B cell (primary cell): ENCODE data around the gene SH3TC1. TPM values are rescaled to one million over a fixed set of nuclear protein-coding genes. Genes with fewer than 3 reads are reported as not detected.

ENCODE experiments used
- ATAC-seq: fragments of 200-7000 bp; cut with Tn5 transposase; one replicate; pipeline ENCODE4 v1.10.0; 2021; ENCODE audit warnings: low read depth, mild to moderate bottlenecking, moderate number of reproducible peaks, moderate library complexity
- CTCF ChIA-PET: fragments of 350-600 bp; sonication (Branson Sonifier 250); formaldehyde crosslinking; loops from one replicate; lab custom pipeline; 2021; ENCODE audit warnings: antibody characterized with exemption, inconsistent platforms; lab: Charles Lee
- POLR2A ChIA-PET: fragments of 350-600 bp; sonication (Branson Sonifier 250); formaldehyde crosslinking; loops from one replicate; lab custom pipeline; 2021; ENCODE audit warnings: antibody characterized with exemption; lab: Charles Lee
- DNase-seq: peaks from one replicate; pipeline ENCODE4 v3.0.0; 2013
- H2AFZ ChIP-seq: 2 replicates; pipeline ENCODE4 v1.6.1; 2012; ENCODE audit warnings: mild to moderate bottlenecking, low read depth, low read length; ENCODE audit not compliant: insufficient read depth, poor library complexity, severe bottlenecking
- H3K27ac ChIP-seq, 2 donors: 1 replicate in 1 of 2; 2 replicates in 1 of 2; pipeline ENCODE4 v1.5.1; 2012 to 2013; ENCODE audit warnings: low read length in 2 of 2, mild to moderate bottlenecking in 2 of 2, moderate library complexity in 1 of 2
- H3K27me3 ChIP-seq, 4 experiments: fragments of 200-600 bp in 1 of 4; sonication (generic) in 1 of 4; replicated peaks in 1 of 4; 1 replicate in 2 of 4; 2 replicates in 2 of 4; pipeline versions ENCODE4 v1.6.1 to v1.7.0; 2013 to 2016; ENCODE audit warnings: low read length in 3 of 4, mild to moderate bottlenecking in 2 of 4, mixed read lengths in 1 of 4, moderate library complexity in 1 of 4; ENCODE audit not compliant: insufficient read depth in 4 of 4, control insufficient read depth in 3 of 4; ENCODE audit errors: control extremely low read depth in 1 of 4
- H3K36me3 ChIP-seq, 2 experiments: replicated peaks in 1 of 2; 1 replicate in 1 of 2; 2 replicates in 1 of 2; pipeline versions ENCODE4 v1.6.1 to v1.7.1; 2013; ENCODE audit warnings: low read length in 1 of 2; ENCODE audit not compliant: insufficient read depth in 2 of 2, control insufficient read depth in 1 of 2; ENCODE audit errors: control extremely low read depth in 1 of 2, extremely low read depth in 1 of 2
- H3K4me1 ChIP-seq, 2 donors: fragments of 200-600 bp in 1 of 2; sonication (generic) in 1 of 2; 1 replicate in 1 of 2; 2 replicates in 1 of 2; pipeline versions ENCODE4 v1.5.1 to v1.6.1; 2013 to 2017; ENCODE audit warnings: low read length in 2 of 2; ENCODE audit not compliant: control insufficient read depth in 2 of 2, insufficient read depth in 2 of 2
- H3K4me2 ChIP-seq: replicated peaks from 2 replicates; pipeline ENCODE3; 2012; ENCODE audit warnings: mild to moderate bottlenecking, low read depth, low read length; ENCODE audit not compliant: poor library complexity, severe bottlenecking
- H3K4me3 ChIP-seq, 5 experiments: fragments of 200-600 bp in 1 of 5; sonication (generic) in 1 of 5; 1 replicate in 3 of 5; 2 replicates in 2 of 5; pipeline versions ENCODE4 v1.5.1 to v1.7.0; 2011 to 2016; ENCODE audit warnings: low read length in 4 of 5, mild to moderate bottlenecking in 4 of 5, low read depth in 2 of 5, control low read depth in 1 of 5, moderate library complexity in 1 of 5; ENCODE audit not compliant: insufficient read depth in 1 of 5; ENCODE audit errors: control extremely low read depth in 1 of 5, extremely low read depth in 1 of 5
- H3K79me2 ChIP-seq: fragments of 200-600 bp; sonication (generic); one replicate; pipeline ENCODE4 v1.6.0; 2016; ENCODE audit warnings: low read length; ENCODE audit not compliant: control insufficient read depth, insufficient read depth
- H3K9ac ChIP-seq: fragments of 200-600 bp; sonication (generic); 2 replicates; pipeline ENCODE4 v1.6.1; 2017; ENCODE audit warnings: mild to moderate bottlenecking, low read length, moderate library complexity
- H3K9me3 ChIP-seq, 3 donors: one replicate each; pipeline versions ENCODE4 v1.6.1 to v1.7.1; 2013; ENCODE audit warnings: low read length in 2 of 3; ENCODE audit not compliant: control insufficient read depth in 2 of 3, insufficient read depth in 1 of 3; ENCODE audit errors: control extremely low read depth in 1 of 3
- H4K20me1 ChIP-seq: 2 replicates; pipeline ENCODE4 v1.6.0; 2012; ENCODE audit warnings: mild to moderate bottlenecking, low read length; ENCODE audit not compliant: insufficient read depth, control insufficient read depth, poor library complexity, severe bottlenecking
- H3K27ac Mint-ChIP-seq: one replicate; pipeline ENCODE4 v1.8.0; 2021; ENCODE audit warnings: mixed read lengths
- H3K27me3 Mint-ChIP-seq: one replicate; pipeline ENCODE4 v1.8.0; 2021; ENCODE audit warnings: mixed read lengths
- H3K4me1 Mint-ChIP-seq: one replicate; pipeline ENCODE4 v1.8.0; 2021; ENCODE audit warnings: mixed read lengths
- H3K4me3 Mint-ChIP-seq: one replicate; pipeline ENCODE4 v1.8.0; 2021; ENCODE audit warnings: mixed read lengths
- H3K9me3 Mint-ChIP-seq: one replicate; pipeline ENCODE4 v1.8.0; 2022; ENCODE audit warnings: mixed read lengths; ENCODE audit not compliant: insufficient read depth
- CTCF ChIP-seq: fragments of 200-600 bp; IDR thresholded peaks from one replicate; pipeline ENCODE4 v1.8.0; 2022; ENCODE audit warnings: antibody characterized with exemption, mild to moderate bottlenecking
- EZH2 ChIP-seq: IDR thresholded peaks from 2 replicates; pipeline ENCODE4 v1.6.1; 2012; ENCODE audit warnings: borderline replicate concordance, low read depth, mild to moderate bottlenecking, moderate library complexity, low read length; ENCODE audit not compliant: insufficient read depth, poor library complexity, severe bottlenecking
- WGBS: methylation state at CpG from one replicate; pipeline ENCODE4 v1.1.5; 2013; ENCODE audit warnings: missing lambda C conversion rate; ENCODE audit not compliant: insufficient coverage; 5-methylcytosine and 5-hydroxymethylcytosine counted together
- intact Hi-C: fragments of 100-400 bp; cut with micrococcal nuclease; formaldehyde crosslinking; loops from one replicate; pipeline ENCODE4 v1.10.0; 2022
- polyA plus RNA-seq: library from polyadenylated mRNA; depleted of rRNA; stranded (reverse); fragments of >200 nt; gene quantifications from 2 replicates; pipeline ENCODE4 v1.2.3, GENCODE V29; 2012
- total RNA-seq, 2 donors: library from RNA; stranded (reverse); fragments of 120-200 nt in 1 of 2; gene quantifications; 1 replicate in 1 of 2; 2 replicates in 1 of 2; pipeline versions ENCODE4 v1.2.3 to v1.2.4, GENCODE V29; 2013 to 2022

SH3TC1 gene
- total and polyA plus RNA-seq, 2 donors (not counting 1 experiment from before 2014, with no cell fraction given), result 63.8 to 388 TPM

GRCh38 chr4:8257854-8258253, 58.8 kb downstream of the SH3TC1 start:
- CTCF ChIA-PET, result interaction anchor here (1.1 to 2.0 kb wide), 2 partner anchors 9 to 16 kb away, joined by 5 to 6 read pairs; no protein-coding TSS in a partner anchor
- intact Hi-C loops, result no loop called here
- H3K36me3 ChIP-seq, result no peaks in the 10 kb centered on the region
- no peak overlapping the region for H3K4me2 ChIP-seq
- H3K27me3 ChIP-seq, result peaks cover 0 to 8% (median 0%) of the 10 kb centered on the region in 4 experiments
- H3K9ac ChIP-seq, result no peak overlapping the region
- H3K27ac ChIP-seq, result no peak overlapping the region
- H2AFZ ChIP-seq, result no peak overlapping the region
- Mint-ChIP-seq H3K4me3 (no peak overlapping the region), H3K9me3 (no peaks in the 10 kb centered on the region), H3K27me3 (peaks cover 9% of the 10 kb centered on the region), H3K27ac (no peak overlapping the region), H3K4me1 (no peaks in the 10 kb centered on the region)
- POLR2A ChIA-PET, result no interaction called here
- no peaks in the 10 kb centered on the region for H3K4me1 ChIP-seq
- WGBS, result 63% methylated on average over 3 of the region's 4 CpGs
- no peaks in the 10 kb centered on the region for H3K79me2 ChIP-seq
- no peaks in the 10 kb centered on the region for H4K20me1 ChIP-seq
- ATAC-seq (no peak), DNase-seq (no peak)
- H3K4me3 ChIP-seq, result no peak overlapping the region
- peaks cover 0 to 3% (median 0%) of the 10 kb centered on the region in 3 donors for H3K9me3 ChIP-seq
- TF ChIP-seq CTCF (no peak), EZH2 (no peak)

- H3K9me3 Mint-ChIP-seq, result no peaks in the 10 kb centered on the region
- no peak for DNase-seq
- peaks cover 0 to 3% (median 0%) of the 10 kb centered on the region in 3 donors for H3K9me3 ChIP-seq
- no peak overlapping the region for H3K4me3 ChIP-seq
- WGBS, result 35% methylated on average over 10 of the region's 13 CpGs
- H3K4me1 Mint-ChIP-seq, result no peaks in the 10 kb centered on the region
- intact Hi-C loops, result no loop called here
- ChIA-PET POLR2A (no interaction called here), CTCF (interaction anchor here (2.0 kb wide), 1 partner anchor 8 kb away, joined by 6 read pairs; no protein-coding TSS in a partner anchor)
- no peak overlapping the region for H2AFZ ChIP-seq
- no peak for ATAC-seq
- peaks cover 0 to 8% (median 0%) of the 10 kb centered on the region in 4 experiments for H3K27me3 ChIP-seq
- H3K4me3 Mint-ChIP-seq, result no peak overlapping the region
- H3K27ac Mint-ChIP-seq, result no peak overlapping the region
- H3K9ac ChIP-seq, result no peak overlapping the region
- no peaks in the 10 kb centered on the region for H3K79me2 ChIP-seq
- H3K4me2 ChIP-seq, result no peak overlapping the region
- no peaks in the 10 kb centered on the region for H3K36me3 ChIP-seq
- peaks cover 11% of the 10 kb centered on the region for H3K27me3 Mint-ChIP-seq
- no peaks in the 10 kb centered on the region for H3K4me1 ChIP-seq
- H4K20me1 ChIP-seq, result no peaks in the 10 kb centered on the region
- no peak overlapping the region for H3K27ac ChIP-seq
- no peak for TF ChIP-seq EZH2
- no peak for TF ChIP-seq CTCF
Measured at GRCh38 chr4:8258552-8259212, 59.6 kb downstream of the SH3TC1 start.
